MCF 10A (cell line): ENCODE results near the gene CLMP. TPM values are rescaled to one million over a fixed set of nuclear protein-coding genes. Genes with fewer than 3 reads are reported as not detected.

Experiments used
- BruUV-seq: library from RNA; stranded (reverse); fragments of 400-500 nt; replicated peaks from 2 replicates; lab custom pipeline; 2021; lab: Mats Ljungman, UMichigan
- CTCF ChIA-PET: fragments of 300-600 bp; sonication (Branson Sonifier 250); formaldehyde crosslinking; extraction: SDS; loops from one replicate; lab custom pipeline; 2021; ENCODE audit warnings: antibody characterized with exemption, inconsistent platforms; lab: Yijun Ruan, JAX
- POLR2A ChIA-PET: fragments of 300-600, 350-650 bp; sonication (Branson Sonifier 250); formaldehyde crosslinking; extraction: SDS; loops from one replicate; lab custom pipeline; 2020; ENCODE audit warnings: antibody characterized with exemption, inconsistent platforms; lab: Yijun Ruan, JAX
- DNase-seq: peaks from one replicate; pipeline ENCODE4 v3.0.0-alpha.2; 2018; ENCODE audit not compliant: unreplicated experiment
- H3K27ac Mint-ChIP-seq: one replicate; pipeline ENCODE4 v1.8.0; 2022; ENCODE audit warnings: mild to moderate bottlenecking, low read depth, mixed read lengths; ENCODE audit not compliant: unreplicated experiment
- H3K27me3 Mint-ChIP-seq: one replicate; pipeline ENCODE4 v1.8.0; 2022; ENCODE audit warnings: mixed read lengths; ENCODE audit not compliant: insufficient read depth, unreplicated experiment
- H3K36me3 Mint-ChIP-seq: one replicate; pipeline ENCODE4 v1.8.0; 2022; ENCODE audit warnings: mild to moderate bottlenecking, moderate library complexity, mixed read lengths; ENCODE audit not compliant: insufficient read depth, unreplicated experiment
- H3K4me1 Mint-ChIP-seq: one replicate; pipeline ENCODE4 v1.8.0; 2022; ENCODE audit warnings: mixed read lengths; ENCODE audit not compliant: insufficient read depth, unreplicated experiment
- H3K4me3 Mint-ChIP-seq: one replicate; pipeline ENCODE4 v1.8.0; 2022; ENCODE audit warnings: mild to moderate bottlenecking, moderate library complexity, mixed read lengths; ENCODE audit not compliant: unreplicated experiment
- H3K9me3 Mint-ChIP-seq: one replicate; pipeline ENCODE4 v1.8.0; 2022; ENCODE audit warnings: mixed read lengths; ENCODE audit not compliant: unreplicated experiment
- intact Hi-C: fragments of 100-400 bp; cut with micrococcal nuclease; formaldehyde crosslinking; loops from 2 replicates; pipeline ENCODE4 v1.14.1; 2022
- total RNA-seq: library from RNA; stranded (reverse); gene quantifications from 2 replicates; pipeline ENCODE4 v1.2.3, GENCODE V29; 2022
- TF ChIP-seq, protein P1 (sequence below): fragments of 200-600 bp; IDR thresholded peaks from one replicate; pipeline ENCODE4 v1.8.0; 2022; ENCODE audit warnings: antibody characterized with exemption, mild to moderate bottlenecking; ENCODE audit not compliant: unreplicated experiment

Gene CLMP
- total RNA-seq, 1 experiment from 2014 or later = 86.1 TPM

DNA sequence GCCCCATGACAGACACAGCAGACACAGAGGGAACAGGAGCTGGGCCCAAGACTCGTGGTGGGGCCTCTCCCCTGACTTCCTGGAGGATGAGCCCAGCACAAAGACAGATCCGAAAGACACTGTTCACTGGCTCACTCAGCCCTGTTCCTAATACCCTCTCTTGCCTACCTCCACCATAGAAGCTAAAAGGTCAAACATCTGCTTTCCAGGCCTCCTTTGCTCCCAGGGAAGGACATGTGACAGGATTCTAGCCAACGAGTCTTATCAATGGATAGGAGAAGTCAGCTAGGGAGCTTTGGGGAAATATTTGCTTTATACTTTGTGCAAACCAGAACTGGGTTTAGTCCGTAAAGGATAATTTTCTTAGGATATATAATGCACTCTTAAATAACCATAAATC, 8.4 kb upstream of the CLMP start:
- no peak for DNase-seq
- Mint-ChIP-seq H3K27me3 (no peaks in the 10 kb centered on the region), H3K9me3 (no peaks in the 10 kb centered on the region), H3K4me1 (peaks cover 15% of the 10 kb centered on the region), H3K36me3 (no peaks in the 10 kb centered on the region), H3K27ac (no peak overlapping the region), H3K4me3 (no peak overlapping the region)
- ChIA-PET CTCF (interaction anchor here (0.6 to 2.2 kb wide), 3 partner anchors 44 to 255 kb away, joined by 4 to 12 read pairs (median 4); no protein-coding TSS in a partner anchor), POLR2A (interaction anchor here (0.6 to 1.7 kb wide), 6 partner anchors 8 to 139 kb away, joined by 3 to 4 read pairs (median 3); partner anchors contain the start of gene CLMP)
- BruUV-seq = no TSS peak
- TF ChIP-seq, protein P1, sequence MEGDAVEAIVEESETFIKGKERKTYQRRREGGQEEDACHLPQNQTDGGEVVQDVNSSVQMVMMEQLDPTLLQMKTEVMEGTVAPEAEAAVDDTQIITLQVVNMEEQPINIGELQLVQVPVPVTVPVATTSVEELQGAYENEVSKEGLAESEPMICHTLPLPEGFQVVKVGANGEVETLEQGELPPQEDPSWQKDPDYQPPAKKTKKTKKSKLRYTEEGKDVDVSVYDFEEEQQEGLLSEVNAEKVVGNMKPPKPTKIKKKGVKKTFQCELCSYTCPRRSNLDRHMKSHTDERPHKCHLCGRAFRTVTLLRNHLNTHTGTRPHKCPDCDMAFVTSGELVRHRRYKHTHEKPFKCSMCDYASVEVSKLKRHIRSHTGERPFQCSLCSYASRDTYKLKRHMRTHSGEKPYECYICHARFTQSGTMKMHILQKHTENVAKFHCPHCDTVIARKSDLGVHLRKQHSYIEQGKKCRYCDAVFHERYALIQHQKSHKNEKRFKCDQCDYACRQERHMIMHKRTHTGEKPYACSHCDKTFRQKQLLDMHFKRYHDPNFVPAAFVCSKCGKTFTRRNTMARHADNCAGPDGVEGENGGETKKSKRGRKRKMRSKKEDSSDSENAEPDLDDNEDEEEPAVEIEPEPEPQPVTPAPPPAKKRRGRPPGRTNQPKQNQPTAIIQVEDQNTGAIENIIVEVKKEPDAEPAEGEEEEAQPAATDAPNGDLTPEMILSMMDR = no peak
- intact Hi-C loops = no loop called here

- peaks cover 25% of the 10 kb centered on the region for H3K4me1 Mint-ChIP-seq
- intact Hi-C loops = no loop called here
Observed at GRCh38 chr11:123202155-123203151, 7.4 kb upstream of the CLMP start.

DNA sequence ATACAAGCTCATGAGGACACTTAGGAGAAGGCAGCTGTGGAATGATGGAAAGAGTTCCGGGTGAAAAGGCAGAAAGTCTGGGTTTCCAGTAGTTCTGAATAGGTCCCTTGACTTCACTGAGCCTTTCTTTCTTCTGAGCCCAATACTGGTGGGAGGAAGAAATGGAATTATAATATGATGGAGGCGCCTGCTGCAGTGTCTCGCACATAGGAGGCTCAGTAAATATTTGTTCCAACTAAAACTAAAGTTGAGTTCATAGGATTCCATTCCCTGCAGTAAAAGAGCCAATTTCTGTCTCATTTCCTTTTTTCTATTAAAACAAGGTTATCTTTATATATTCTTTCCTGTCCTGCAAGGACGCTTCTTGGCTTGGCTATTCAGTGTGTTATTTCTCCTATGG, 5.2 kb upstream of the CLMP start:
- POLR2A ChIA-PET = interaction anchor here (0.9 kb wide), 1 partner anchor 78 kb away, joined by 3 read pairs; no protein-coding TSS in a partner anchor
- Mint-ChIP-seq H3K27ac (no peak overlapping the region), H3K4me3 (no peak overlapping the region), H3K4me1 (peaks cover 32% of the 10 kb centered on the region), H3K36me3 (no peaks in the 10 kb centered on the region), H3K27me3 (no peaks in the 10 kb centered on the region), H3K9me3 (no peaks in the 10 kb centered on the region)
- no TSS peak for BruUV-seq
- intact Hi-C loops = no loop called here
- TF ChIP-seq, protein P1 = no peak
- DNase-seq = no peak
- CTCF ChIA-PET = interaction anchor here (1.4 kb wide), 1 partner anchor 47 kb away, joined by 4 read pairs; no protein-coding TSS in a partner anchor

More at GRCh38 chr11:123202155-123203151, 7.4 kb upstream of the CLMP start:
- Mint-ChIP-seq H3K27me3 (no peaks in the 10 kb centered on the region), H3K4me3 (no peak overlapping the region), H3K27ac (no peak overlapping the region), H3K36me3 (no peaks in the 10 kb centered on the region), H3K9me3 (no peaks in the 10 kb centered on the region)
- TF ChIP-seq, protein P1 = no peak
- no TSS peak for BruUV-seq
- ChIA-PET POLR2A (interaction anchor here (0.7 to 1.3 kb wide), 3 partner anchors 18 to 138 kb away, joined by 3 read pairs; no protein-coding TSS in a partner anchor), CTCF (interaction anchor here (0.6 to 2.2 kb wide), 5 partner anchors 15 to 254 kb away, joined by 4 to 12 read pairs (median 4); no protein-coding TSS in a partner anchor)
- DNase-seq = no peak

DNA sequence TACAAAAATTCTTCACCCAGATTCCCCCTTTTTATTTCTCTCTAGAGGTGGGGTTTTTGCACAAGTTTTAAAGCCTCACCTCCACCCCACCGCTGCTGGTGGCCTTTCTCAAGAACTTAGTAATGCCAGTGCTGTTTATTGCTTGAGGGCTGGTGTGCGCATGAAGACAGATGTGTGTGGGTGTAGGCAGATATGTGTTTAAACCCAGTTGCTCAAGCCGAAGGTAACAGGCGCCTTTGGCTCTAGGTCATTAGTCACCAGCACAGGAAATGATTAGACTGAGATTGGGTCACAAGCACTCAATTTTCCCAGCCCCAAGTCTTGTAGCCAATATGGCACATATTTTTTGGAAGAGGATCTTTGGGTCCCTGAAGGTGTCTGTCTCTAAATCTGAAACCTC, 2.7 kb upstream of the CLMP start:
- Mint-ChIP-seq H3K4me1 (peaks cover 42% of the 10 kb centered on the region), H3K36me3 (peaks cover 6% of the 10 kb centered on the region), H3K27me3 (no peaks in the 10 kb centered on the region), H3K9me3 (no peaks in the 10 kb centered on the region), H3K27ac (peak overlapping the region; percentile 82), H3K4me3 (peak overlapping the region; percentile 32)
- ChIA-PET POLR2A (interaction anchor here (0.7 kb wide), 1 partner anchor 21 kb away, joined by 3 read pairs; no protein-coding TSS in a partner anchor), CTCF (interaction anchor here (1.1 kb wide), 1 partner anchor 64 kb away, joined by 3 read pairs; no protein-coding TSS in a partner anchor)
- TF ChIP-seq, protein P1 = no peak
- peak; percentile 97 for DNase-seq
- BruUV-seq = no TSS peak
- intact Hi-C loops = no loop called here
